ENCODE results near the gene TENT5C. TPM values are rescaled to one million over a fixed set of nuclear protein-coding genes. Genes with fewer than 3 reads are reported as not detected.
A peak's percentile ranks its signal among the peaks of the same experiment; 100 is the strongest.

The TENT5C gene
- total RNA-seq, 1 donor from 2014 or later, result 2.1 TPM

DNA sequence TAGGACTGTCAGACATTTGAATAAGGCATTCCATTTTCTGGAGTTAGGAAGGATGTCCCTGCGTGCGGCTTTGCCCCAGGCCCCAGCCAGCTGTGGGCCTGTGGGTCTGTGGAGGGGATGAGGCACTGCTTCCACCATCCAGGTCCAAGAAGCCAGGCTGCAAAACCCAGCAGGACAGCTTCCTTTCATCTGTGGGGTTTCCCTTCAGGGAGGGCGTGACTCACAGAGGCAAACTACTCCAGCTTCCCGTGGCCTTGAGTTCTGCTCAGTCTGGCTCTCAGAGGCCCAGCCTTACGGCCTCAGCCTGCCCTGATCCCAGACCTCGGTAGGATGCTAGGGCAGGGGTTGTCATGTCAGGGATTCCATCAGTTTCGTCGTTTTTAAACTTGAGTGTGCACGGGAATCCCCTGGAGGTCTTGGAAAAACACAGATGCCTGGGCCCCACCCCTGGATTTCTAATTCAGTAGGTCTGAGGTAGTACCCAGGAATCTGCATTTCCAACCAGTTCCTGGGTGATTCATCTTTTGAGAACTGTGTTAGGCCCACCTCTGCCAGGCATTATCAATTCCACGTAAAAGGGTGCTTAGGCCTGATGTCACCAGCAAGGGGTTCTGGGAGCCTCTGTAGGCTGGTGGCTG, 32.3 kb upstream of the TENT5C start:
- DNase-seq (ENCODE audit: low read depth), result no peak

DNA sequence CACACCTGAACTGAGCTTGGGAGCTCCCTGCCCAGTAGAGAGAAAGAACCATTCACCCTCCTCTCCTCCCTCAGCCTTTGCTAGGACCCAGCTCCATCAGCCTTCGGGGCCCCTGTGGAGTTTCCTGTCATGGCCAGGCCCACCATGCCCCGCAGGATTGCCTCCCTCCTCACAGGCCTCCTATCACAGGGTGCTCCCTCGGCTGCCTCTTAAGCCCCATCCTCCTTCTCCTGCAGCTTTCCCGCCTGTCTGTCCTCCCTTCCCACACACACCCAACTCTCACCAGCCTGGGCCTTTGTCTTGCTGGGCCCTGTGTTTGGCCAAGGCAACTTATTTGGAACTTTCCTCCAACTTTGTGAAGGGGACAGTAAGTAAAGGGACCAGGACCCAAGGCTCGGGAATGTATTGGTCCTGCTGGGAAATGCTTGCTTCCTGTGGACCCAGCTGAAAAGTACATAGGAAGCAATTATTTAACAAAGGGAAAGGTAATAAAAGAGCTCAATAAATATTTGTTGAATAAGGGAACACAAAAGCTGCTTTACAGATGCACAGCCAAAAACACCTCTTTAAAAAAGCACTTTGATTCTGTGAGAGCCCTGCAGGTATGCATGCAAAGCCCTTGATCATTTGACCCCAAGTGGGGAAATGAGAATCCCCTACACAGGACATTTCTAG, 31.6 kb upstream of the TENT5C start:
- no peak for DNase-seq (ENCODE audit: low read depth)

DNA sequence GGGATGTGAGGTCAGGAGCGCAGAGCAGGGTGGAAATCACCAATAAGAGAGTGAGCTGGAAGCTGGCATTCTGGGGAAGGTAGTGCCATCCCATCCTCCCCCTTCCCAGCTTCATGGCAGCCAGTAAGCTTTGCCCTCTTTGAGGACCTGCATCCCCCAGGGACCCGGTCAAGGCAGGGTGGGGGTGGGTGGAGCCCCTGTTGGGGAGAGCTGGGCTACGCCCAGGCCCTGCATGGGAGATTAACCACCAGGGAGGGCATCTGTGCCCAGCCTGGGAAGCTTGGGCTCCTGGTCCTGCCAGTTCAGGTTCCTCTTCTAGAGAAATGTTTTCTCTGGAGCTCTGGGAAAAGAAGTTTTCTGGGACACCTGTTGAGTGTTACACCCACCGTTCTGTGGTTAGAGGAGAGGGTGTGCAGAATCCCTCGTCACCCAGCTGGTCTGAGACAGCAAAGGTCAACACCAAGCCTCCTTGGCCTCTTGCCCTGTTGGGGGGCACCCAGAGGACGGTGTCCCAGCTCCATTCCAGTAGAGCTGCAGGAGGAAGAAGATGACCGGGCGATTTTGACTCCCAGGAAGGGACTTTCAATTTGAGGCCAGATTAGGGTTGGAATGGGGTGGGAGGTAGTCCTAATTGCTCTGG, 30.1 kb upstream of the TENT5C start:
- DNase-seq (ENCODE audit: low read depth), result no peak

DNA sequence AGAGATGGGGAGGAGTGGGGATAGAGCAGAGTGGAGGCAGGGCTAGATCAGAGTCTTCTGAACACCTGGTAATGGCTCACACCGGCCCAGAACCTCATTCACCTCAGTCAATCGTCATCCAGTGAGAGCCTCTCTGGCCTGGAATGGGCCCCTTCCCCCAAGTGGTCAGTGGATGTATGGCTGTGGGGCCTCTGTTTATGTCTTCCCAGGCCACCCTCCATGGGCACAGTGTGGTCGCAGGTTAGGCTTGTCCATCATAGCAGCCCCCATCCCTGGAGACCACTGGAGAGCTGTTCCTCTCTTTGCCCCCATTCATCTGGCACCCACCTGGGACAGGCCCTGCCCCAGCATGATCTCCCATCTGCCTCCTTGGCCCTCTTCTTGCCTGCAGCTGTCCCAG, 29.6 kb upstream of the TENT5C start:
- DNase-seq (ENCODE audit: low read depth), result no peak

- no peak for DNase-seq (ENCODE audit: low read depth)
Observed at GRCh38 chr1:117577191-117577885, 28.5 kb upstream of the TENT5C start.

- DNase-seq (ENCODE audit: low read depth), result no peak
Observed at GRCh38 chr1:117578466-117578865, 27.4 kb upstream of the TENT5C start.

- DNase-seq (ENCODE audit: low read depth), result no peak
Observed at GRCh38 chr1:117579221-117579906, 26.5 kb upstream of the TENT5C start.

- DNase-seq (ENCODE audit: low read depth), result no peak
Observed at GRCh38 chr1:117580436-117580835, 25.4 kb upstream of the TENT5C start.

DNA sequence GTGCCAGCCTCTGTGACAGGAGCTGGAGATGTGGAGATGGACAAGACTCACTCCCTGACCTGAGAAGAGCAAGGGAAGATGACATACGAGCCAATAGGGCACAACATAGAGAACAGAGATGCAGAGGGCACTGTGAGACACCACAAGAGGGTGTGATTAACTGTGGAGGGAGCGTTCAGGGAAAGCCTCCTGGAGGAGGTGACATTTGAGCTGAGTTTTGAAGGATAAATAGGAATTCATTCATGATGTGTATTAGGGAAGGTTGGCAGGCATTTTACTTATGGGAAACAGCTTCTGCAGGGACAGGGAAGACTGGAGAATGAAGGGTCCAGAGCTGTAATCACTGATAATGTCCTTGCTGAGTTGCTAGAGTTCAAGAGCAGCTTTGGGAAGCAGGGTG, 25.0 kb upstream of the TENT5C start:
- DNase-seq (ENCODE audit: low read depth), result no peak

GRCh38 chr1:117581391-117581943, 24.4 kb upstream of the TENT5C start:
- no peak for DNase-seq (ENCODE audit: low read depth)

- no peak for DNase-seq (ENCODE audit: low read depth)
Observed at GRCh38 chr1:117582451-117582850, 23.4 kb upstream of the TENT5C start.

GRCh38 chr1:117583247-117583646, 22.6 kb upstream of the TENT5C start:
- no peak for DNase-seq (ENCODE audit: low read depth)

DNA sequence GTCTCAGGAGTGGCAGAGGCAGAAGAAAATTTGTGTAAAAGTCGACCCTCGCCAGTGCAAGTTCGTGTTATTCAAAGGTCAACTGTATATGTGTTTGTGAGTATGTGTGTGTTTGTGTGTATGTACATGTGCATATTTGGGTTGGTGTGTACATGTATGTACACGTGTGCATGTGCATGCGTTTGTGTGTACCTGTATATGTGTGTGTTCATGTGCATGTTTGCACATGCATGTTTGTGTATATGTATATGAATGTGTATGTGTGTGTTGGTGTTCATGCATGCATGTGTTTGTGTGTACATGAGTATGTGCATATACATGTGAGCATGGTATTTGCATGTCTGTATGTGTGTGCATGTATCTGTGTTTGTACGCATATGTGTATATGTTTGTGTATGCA, 21.7 kb upstream of the TENT5C start:
- DNase-seq (ENCODE audit: low read depth), result no peak

DNA sequence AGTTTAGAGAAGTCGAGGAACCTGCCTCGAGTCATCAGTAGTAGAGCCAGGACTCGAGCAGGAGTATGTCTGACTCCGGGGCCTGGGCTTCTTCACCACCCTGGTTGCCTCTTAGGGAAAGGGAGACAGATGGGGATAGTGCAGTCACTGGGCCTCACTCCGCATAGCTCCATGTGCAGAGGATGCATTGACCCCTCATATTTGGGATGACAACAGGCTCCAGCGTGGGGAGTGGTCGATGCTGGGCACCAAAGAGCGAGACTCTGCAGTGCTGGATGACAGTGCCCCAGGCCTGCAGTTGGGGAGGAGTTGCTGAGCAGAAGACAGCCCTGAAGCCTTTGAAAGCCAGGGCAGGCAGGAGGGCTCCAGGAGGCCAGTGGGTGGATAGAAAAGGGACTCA, 20.8 kb upstream of the TENT5C start:
- DNase-seq (ENCODE audit: low read depth), result no peak

GRCh38 chr1:117586337-117586736, 19.5 kb upstream of the TENT5C start:
- no peak for DNase-seq (ENCODE audit: low read depth)

DNA sequence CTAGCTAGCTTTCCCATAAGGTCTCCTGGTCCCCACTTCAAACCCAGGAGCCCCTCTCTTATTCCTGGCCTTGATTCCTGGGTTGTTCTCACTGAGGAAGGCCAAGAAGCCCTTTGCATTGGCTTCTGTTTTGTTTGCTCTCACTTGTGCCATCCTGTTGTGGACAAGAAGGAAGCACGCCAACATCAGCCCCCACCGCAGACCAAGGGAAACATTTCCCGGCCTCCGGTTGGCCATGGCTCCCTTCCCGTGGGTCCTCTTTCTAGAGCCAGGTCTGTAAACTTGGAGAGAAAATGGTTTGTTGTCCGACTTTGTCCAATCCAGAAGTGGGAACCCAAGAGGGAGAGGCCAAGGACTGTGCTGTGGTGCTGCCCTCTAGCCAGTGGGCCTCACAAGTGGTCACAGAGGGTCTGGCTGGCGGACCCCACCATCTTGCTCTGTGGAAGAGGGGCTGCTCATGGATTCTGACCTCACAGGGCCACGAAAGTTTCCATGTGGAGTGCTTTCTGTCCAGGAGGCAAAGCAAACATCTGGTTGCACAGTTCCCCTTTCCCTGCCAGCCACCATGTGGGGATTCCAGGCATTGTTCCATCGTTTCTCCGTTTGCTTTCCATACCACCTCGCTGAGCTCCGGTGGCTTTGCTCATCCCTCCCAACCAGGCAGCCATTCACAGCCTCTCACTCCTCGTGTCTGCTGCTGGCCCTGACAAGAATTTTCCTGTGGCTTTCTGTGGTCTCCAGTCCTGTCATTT, 18.9 kb upstream of the TENT5C start:
- no peak for DNase-seq (ENCODE audit: low read depth)

- DNase-seq (ENCODE audit: low read depth), result no peak
Observed at GRCh38 chr1:117587499-117588356, 18.1 kb upstream of the TENT5C start.

- DNase-seq (ENCODE audit: low read depth), result no peak
Observed at GRCh38 chr1:117589544-117589943, 16.3 kb upstream of the TENT5C start.

DNA sequence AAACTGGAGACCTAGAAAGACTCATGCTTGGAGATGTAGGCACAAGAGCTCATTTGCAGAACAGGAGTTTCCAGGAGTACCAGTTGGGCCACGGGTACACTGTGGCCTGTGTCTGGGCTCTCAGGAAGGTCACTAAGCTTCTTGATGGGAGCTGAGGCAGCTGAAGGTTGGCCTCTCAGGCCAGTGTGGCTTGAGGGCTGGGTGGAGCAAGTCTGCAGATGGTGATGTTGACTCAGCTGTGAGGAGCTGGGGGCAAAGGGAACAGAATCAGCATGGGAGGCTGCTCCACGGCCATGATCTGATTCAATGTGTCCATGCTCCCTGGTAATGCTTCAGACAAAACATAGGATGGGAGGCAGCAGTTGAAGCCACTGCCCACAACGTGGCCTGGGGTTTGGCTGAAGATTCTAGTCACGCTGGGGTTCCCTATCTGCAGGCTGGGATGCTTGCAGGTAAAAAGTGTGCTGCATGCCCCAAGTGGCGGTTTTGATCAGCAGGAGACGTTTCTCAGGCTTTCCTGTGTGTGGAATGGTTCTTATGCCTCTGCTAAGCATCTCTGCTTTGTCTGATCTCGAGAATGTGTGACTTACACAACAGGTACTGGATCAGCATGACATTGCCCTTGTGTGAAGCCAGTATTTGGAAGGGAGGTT, 15.4 kb upstream of the TENT5C start:
- no peak for DNase-seq (ENCODE audit: low read depth)

DNA sequence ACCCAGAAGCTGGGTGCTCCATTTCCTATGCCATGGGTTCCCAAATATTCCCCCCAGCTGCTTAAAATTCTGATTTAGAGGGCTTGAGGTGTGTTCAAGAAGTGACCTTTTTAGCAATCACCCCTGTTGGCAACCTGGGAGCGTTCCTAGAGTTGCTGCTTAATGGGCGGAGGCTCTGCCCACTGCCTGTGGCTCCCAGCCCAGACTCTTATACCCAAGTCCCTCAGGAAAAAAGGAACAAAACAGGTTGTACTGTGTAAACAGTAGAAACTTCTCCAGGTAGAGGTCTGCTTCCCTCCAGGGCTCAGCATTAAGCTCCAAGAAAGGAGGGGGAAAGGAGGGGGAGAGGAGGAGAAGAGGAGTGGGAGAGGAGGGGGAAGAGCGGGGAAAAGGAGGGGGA, 14.6 kb upstream of the TENT5C start:
- DNase-seq (ENCODE audit: low read depth), result peak; percentile 6

Measured in renal cortical epithelial cell (primary cell).